Measurements from ENCODE around the gene SEC14L1. TPM values are rescaled to one million over a fixed set of nuclear protein-coding genes. Genes with fewer than 3 reads are reported as not detected.

Gene SEC14L1
- total RNA-seq, 1 experiment from 2014 or later: 279 TPM

DNA sequence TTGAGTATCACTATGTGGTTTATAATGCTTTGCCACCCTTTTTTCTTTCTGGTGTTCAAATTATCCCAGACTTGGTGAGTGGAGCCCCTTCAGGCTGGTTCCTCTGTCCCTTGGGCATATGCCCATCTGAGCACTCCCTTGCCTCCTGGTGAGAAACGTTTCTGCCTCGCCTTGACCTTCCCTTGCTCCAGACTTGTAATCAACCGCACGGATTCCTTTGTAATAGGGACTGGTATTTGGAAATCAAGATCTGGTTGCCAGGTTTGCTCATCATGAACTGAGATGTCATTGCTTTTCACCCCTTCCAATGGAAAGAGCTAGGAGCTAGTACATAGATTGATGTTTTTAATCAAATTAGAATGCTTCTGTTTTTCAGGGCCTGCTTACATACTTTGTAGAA, 43.7 kb downstream of the SEC14L1 start:
- intact Hi-C loops (cut with micrococcal nuclease; ENCODE audit: unreplicated experiment): no loop called here
- H3K9me3 ChIP-seq (ENCODE audit: control insufficient read depth, insufficient read depth, low read depth, low read length): no peaks in the 10 kb centered on the region
- H3K4me1 ChIP-seq (ENCODE audit: control insufficient read depth, insufficient read depth, low read length): peaks cover 79% of the 10 kb centered on the region
- ChIA-PET POLR2A (no interaction called here), CTCF (interaction anchor here (1.2 kb wide), 1 partner anchor 128 kb away, joined by 4 read pairs; no protein-coding TSS in a partner anchor)
- no peak overlapping the region for H3K4me3 ChIP-seq (ENCODE audit: low read depth in 2 of 2, low read length in 2 of 2)
- in situ Hi-C loops (cut with HindIII; ENCODE audit: low pct_unique_long_range_greater_than_20kb, low sequenced_read_pairs): no loop called here
- no peaks in the 10 kb centered on the region; the same call in 1 of the 2 replicates for H3K36me3 ChIP-seq (ENCODE audit: control insufficient read depth, insufficient read depth, low read length)
- TF ChIP-seq, protein P1, sequence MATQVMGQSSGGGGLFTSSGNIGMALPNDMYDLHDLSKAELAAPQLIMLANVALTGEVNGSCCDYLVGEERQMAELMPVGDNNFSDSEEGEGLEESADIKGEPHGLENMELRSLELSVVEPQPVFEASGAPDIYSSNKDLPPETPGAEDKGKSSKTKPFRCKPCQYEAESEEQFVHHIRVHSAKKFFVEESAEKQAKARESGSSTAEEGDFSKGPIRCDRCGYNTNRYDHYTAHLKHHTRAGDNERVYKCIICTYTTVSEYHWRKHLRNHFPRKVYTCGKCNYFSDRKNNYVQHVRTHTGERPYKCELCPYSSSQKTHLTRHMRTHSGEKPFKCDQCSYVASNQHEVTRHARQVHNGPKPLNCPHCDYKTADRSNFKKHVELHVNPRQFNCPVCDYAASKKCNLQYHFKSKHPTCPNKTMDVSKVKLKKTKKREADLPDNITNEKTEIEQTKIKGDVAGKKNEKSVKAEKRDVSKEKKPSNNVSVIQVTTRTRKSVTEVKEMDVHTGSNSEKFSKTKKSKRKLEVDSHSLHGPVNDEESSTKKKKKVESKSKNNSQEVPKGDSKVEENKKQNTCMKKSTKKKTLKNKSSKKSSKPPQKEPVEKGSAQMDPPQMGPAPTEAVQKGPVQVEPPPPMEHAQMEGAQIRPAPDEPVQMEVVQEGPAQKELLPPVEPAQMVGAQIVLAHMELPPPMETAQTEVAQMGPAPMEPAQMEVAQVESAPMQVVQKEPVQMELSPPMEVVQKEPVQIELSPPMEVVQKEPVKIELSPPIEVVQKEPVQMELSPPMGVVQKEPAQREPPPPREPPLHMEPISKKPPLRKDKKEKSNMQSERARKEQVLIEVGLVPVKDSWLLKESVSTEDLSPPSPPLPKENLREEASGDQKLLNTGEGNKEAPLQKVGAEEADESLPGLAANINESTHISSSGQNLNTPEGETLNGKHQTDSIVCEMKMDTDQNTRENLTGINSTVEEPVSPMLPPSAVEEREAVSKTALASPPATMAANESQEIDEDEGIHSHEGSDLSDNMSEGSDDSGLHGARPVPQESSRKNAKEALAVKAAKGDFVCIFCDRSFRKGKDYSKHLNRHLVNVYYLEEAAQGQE (IDR thresholded peaks at IDR 0.05; ENCODE audit: insufficient read depth in 1 of 2, low read depth in 2 of 2, low read length in 1 of 2): no peak
- TF ChIP-seq POLR2AphosphoS5 (IDR thresholded peaks at IDR 0.05; ENCODE audit: low read depth, low read length) (no peak), TCF7L2 (IDR thresholded peaks at IDR 0.05; ENCODE audit: low read depth, low read length) (no peak), SIN3A (IDR thresholded peaks at IDR 0.05; ENCODE audit: borderline replicate concordance, insufficient read depth, low read depth, low read length) (no peak)
- TF ChIP-seq, protein P2, sequence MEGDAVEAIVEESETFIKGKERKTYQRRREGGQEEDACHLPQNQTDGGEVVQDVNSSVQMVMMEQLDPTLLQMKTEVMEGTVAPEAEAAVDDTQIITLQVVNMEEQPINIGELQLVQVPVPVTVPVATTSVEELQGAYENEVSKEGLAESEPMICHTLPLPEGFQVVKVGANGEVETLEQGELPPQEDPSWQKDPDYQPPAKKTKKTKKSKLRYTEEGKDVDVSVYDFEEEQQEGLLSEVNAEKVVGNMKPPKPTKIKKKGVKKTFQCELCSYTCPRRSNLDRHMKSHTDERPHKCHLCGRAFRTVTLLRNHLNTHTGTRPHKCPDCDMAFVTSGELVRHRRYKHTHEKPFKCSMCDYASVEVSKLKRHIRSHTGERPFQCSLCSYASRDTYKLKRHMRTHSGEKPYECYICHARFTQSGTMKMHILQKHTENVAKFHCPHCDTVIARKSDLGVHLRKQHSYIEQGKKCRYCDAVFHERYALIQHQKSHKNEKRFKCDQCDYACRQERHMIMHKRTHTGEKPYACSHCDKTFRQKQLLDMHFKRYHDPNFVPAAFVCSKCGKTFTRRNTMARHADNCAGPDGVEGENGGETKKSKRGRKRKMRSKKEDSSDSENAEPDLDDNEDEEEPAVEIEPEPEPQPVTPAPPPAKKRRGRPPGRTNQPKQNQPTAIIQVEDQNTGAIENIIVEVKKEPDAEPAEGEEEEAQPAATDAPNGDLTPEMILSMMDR (IDR thresholded peaks at IDR 0.05): no peak
- H3K27ac ChIP-seq (ENCODE audit: low read length): peak overlapping the region; percentile 37
- BruUV-seq (replicated peaks): no TSS peak
- DNase-seq (ENCODE audit: low read depth, low spot score) (no peak), ATAC-seq (peak; percentile 11; the same call in 1 of the 2 replicates)
- no peaks in the 10 kb centered on the region for H3K27me3 ChIP-seq (ENCODE audit: control insufficient read depth, insufficient read depth, low read length)

DNA sequence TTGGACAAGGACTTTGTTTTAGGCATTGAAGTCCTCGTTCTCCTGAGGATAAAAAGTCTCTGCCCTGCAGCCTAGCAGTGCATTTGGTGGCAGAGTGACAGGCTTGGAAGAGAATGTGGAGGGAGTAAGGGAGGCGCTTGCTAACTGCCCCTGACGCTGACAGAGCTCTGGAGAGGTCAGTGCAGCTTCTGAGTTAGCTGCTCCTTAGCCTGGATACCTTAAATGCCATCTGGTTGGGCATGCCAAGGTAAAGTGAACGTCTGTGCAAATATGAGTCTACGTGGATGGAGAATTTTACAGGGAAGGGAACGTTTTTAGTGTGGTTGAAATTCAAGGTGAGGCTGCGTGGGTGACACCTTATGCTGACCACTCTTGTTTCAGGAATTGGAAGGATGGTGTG, 44.4 kb downstream of the SEC14L1 start:
- Histone ChIP-seq H3K4me3 (ENCODE audit: low read depth in 2 of 2, low read length in 2 of 2) (no peak overlapping the region), H3K27me3 (ENCODE audit: control insufficient read depth, insufficient read depth, low read length) (no peaks in the 10 kb centered on the region), H3K9me3 (ENCODE audit: control insufficient read depth, insufficient read depth, low read depth, low read length) (no peaks in the 10 kb centered on the region), H3K27ac (ENCODE audit: low read length) (peak overlapping the region; percentile 37), H3K4me1 (ENCODE audit: control insufficient read depth, insufficient read depth, low read length) (peaks cover 79% of the 10 kb centered on the region), H3K36me3 (ENCODE audit: control insufficient read depth, insufficient read depth, low read length) (no peaks in the 10 kb centered on the region; the same call in 1 of the 2 replicates)
- in situ Hi-C loops (cut with HindIII; ENCODE audit: low pct_unique_long_range_greater_than_20kb, low sequenced_read_pairs) (no loop called here), intact Hi-C loops (cut with micrococcal nuclease; ENCODE audit: unreplicated experiment) (no loop called here)
- ATAC-seq: peak; percentile 73
- TF ChIP-seq, protein P2 (IDR thresholded peaks at IDR 0.05): no peak
- TF ChIP-seq TCF7L2 (IDR thresholded peaks at IDR 0.05; ENCODE audit: low read depth, low read length): no peak
- no peak for TF ChIP-seq SIN3A (IDR thresholded peaks at IDR 0.05; ENCODE audit: borderline replicate concordance, insufficient read depth, low read depth, low read length)
- TF ChIP-seq POLR2AphosphoS5 (IDR thresholded peaks at IDR 0.05; ENCODE audit: low read depth, low read length): no peak; the same call in 1 of the 2 replicates
- TF ChIP-seq, protein P1 (IDR thresholded peaks at IDR 0.05; ENCODE audit: insufficient read depth in 1 of 2, low read depth in 2 of 2, low read length in 1 of 2): no peak
- ChIA-PET CTCF (no interaction called here), POLR2A (no interaction called here)
- no peak for DNase-seq (ENCODE audit: low read depth, low spot score)
- no TSS peak for BruUV-seq (replicated peaks)
